Esophagus squamous epithelium (tissue), 5 donors: ENCODE measurements around the gene LTF. TPM values are rescaled to one million over a fixed set of nuclear protein-coding genes. Genes with fewer than 3 reads are reported as not detected.

Source experiments
- DNase-seq: peaks from one replicate; lab custom pipeline; 2025; lab: John Stamatoyannopoulos, UW
- H3K27ac ChIP-seq, 4 donors: fragments of 200-600 bp; sonication (generic); one replicate each; pipeline ENCODE4 v1.5.1; 2016 to 2019; ENCODE audit warnings: mild to moderate bottlenecking in 1 of 4
- H3K27me3 ChIP-seq, 4 donors: fragments of 200-600 bp; sonication (generic); 1 replicate in 3 of 4; 2 replicates in 1 of 4; pipeline versions ENCODE4 v1.5.1 to v1.6.0; 2017 to 2021; ENCODE audit warnings: antibody characterized with exemption in 1 of 4
- H3K36me3 ChIP-seq, 3 donors: fragments of 200-600 bp; sonication (generic); one replicate each; pipeline ENCODE4 v1.5.1; 2016 to 2019
- H3K4me1 ChIP-seq, 3 donors: fragments of 200-600 bp; sonication (generic); one replicate each; pipeline ENCODE4 v1.5.1; 2017 to 2019
- H3K4me3 ChIP-seq, 4 donors: fragments of 200-600 bp; sonication (generic); 1 replicate in 3 of 4; 2 replicates in 1 of 4; pipeline ENCODE4 v1.5.1; 2016 to 2019; ENCODE audit warnings: mild to moderate bottlenecking in 2 of 4, moderate library complexity in 1 of 4
- H3K9me3 ChIP-seq, 3 donors: fragments of 200-600 bp; sonication (generic); one replicate each; pipeline ENCODE4 v1.5.1; 2016 to 2019
- POLR2A ChIP-seq, 4 donors: fragments of 450-650 bp; IDR thresholded peaks; one replicate each; pipeline ENCODE4 v1.6.1; 2017; ENCODE audit warnings: antibody characterized with exemption in 4 of 4, mild to moderate bottlenecking in 4 of 4, moderate library complexity in 3 of 4
- WGBS, 2 donors: methylation state at CpG; one replicate each; pipeline ENCODE4 v1.1.5; 2018; 5-methylcytosine and 5-hydroxymethylcytosine counted together
- intact Hi-C: fragments of 100-400 bp; cut with DNase I; formaldehyde crosslinking; loops from one replicate; pipeline ENCODE4 v1.15.0; 2022
- total RNA-seq, 4 donors: library from RNA; depleted of rRNA; stranded (reverse); fragments of >200 nt; gene quantifications; one replicate each; pipeline ENCODE4 v1.1.0, GENCODE V29; 2016
- TF ChIP-seq, protein P1 (sequence below), 6 experiments: fragments of 450-650 bp in 4 of 6; fragments of 200-600 bp in 2 of 6; sonication (generic) in 2 of 6; IDR thresholded peaks; one replicate each; pipeline ENCODE4 v1.5.1; 2016 to 2019; ENCODE audit warnings: antibody characterized with exemption in 6 of 6, mild to moderate bottlenecking in 4 of 6, moderate library complexity in 4 of 6
- donor health status: DM: yes; HTN: yes; CAD: no.

The LTF gene
- total RNA-seq, 4 donors from 2014 or later, result 0.57 to 204 (median 2.6) TPM

GRCh38 chr3:46469680-46470357, 5.1 kb upstream of the LTF start:
- no peak for DNase-seq
- peaks cover 0 to 30% (median 0%) of the 10 kb centered on the region in 4 donors for H3K27me3 ChIP-seq
- TF ChIP-seq, protein P1, sequence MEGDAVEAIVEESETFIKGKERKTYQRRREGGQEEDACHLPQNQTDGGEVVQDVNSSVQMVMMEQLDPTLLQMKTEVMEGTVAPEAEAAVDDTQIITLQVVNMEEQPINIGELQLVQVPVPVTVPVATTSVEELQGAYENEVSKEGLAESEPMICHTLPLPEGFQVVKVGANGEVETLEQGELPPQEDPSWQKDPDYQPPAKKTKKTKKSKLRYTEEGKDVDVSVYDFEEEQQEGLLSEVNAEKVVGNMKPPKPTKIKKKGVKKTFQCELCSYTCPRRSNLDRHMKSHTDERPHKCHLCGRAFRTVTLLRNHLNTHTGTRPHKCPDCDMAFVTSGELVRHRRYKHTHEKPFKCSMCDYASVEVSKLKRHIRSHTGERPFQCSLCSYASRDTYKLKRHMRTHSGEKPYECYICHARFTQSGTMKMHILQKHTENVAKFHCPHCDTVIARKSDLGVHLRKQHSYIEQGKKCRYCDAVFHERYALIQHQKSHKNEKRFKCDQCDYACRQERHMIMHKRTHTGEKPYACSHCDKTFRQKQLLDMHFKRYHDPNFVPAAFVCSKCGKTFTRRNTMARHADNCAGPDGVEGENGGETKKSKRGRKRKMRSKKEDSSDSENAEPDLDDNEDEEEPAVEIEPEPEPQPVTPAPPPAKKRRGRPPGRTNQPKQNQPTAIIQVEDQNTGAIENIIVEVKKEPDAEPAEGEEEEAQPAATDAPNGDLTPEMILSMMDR (IDR thresholded peaks at IDR 0.05), result no peak
- no peak for TF ChIP-seq POLR2A (IDR thresholded peaks at IDR 0.05)
- peaks cover 0 to 5% (median 0%) of the 10 kb centered on the region in 3 donors for H3K9me3 ChIP-seq
- peaks cover 0 to 17% (median 0%) of the 10 kb centered on the region in 3 donors for H3K4me1 ChIP-seq
- 28 to 33% methylated on average over 2 to 3 of the region's 3 CpGs for WGBS, 2 donors
- intact Hi-C loops, result no loop called here
- H3K36me3 ChIP-seq, result no peaks in the 10 kb centered on the region
- no peak overlapping the region for H3K4me3 ChIP-seq
- no peak overlapping the region for H3K27ac ChIP-seq

GRCh38 chr3:46468753-46469600, 4.3 kb upstream of the LTF start:
- WGBS, 2 donors, result 65 to 81% methylated on average over 5 of the region's 6 CpGs
- no peak overlapping the region for H3K27ac ChIP-seq
- no peak for DNase-seq
- intact Hi-C loops, result no loop called here
- H3K9me3 ChIP-seq, result no peaks in the 10 kb centered on the region
- H3K4me3 ChIP-seq, result no peak overlapping the region
- H3K36me3 ChIP-seq, result no peaks in the 10 kb centered on the region
- TF ChIP-seq POLR2A (IDR thresholded peaks at IDR 0.05), result no peak
- TF ChIP-seq, protein P1 (IDR thresholded peaks at IDR 0.05), result no peak
- peaks cover 0 to 25% (median 4%) of the 10 kb centered on the region in 3 donors for H3K4me1 ChIP-seq
- H3K27me3 ChIP-seq, result peaks cover 0 to 39% (median 2%) of the 10 kb centered on the region in 4 donors

DNA sequence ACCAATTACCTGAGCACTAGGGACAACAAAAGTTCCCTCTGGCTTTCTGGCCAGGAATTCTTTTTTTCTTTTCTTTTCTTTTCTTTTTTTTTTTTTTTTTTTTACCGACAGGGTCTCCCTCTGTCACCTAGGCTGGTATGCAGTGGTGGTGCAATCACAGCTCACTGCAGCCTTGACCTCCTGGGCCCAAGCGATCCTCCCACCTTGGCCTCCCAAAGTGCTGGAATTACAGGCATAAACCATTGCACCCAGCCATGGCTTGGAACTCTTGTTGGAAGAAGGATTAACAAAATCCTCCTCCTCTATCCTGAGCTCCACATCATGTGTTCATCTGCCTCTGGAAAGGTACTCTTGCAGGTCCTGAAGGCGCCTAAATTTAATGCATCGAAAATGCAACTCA, 2.9 kb upstream of the LTF start:
- Histone ChIP-seq H3K4me1 (peaks cover 0 to 32% (median 4%) of the 10 kb centered on the region in 3 donors), H3K9me3 (no peaks in the 10 kb centered on the region), H3K4me3 (no peak overlapping the region), H3K36me3 (no peaks in the 10 kb centered on the region), H3K27me3 (peaks cover 0 to 48% (median 2%) of the 10 kb centered on the region in 4 donors), H3K27ac (no peak overlapping the region)
- TF ChIP-seq, protein P1 (IDR thresholded peaks at IDR 0.05), result no peak
- TF ChIP-seq POLR2A (IDR thresholded peaks at IDR 0.05), result no peak
- 88 to 95% methylated on average over 4 of the region's 4 CpGs for WGBS, 2 donors
- DNase-seq, result no peak
- intact Hi-C loops, result no loop called here

DNA sequence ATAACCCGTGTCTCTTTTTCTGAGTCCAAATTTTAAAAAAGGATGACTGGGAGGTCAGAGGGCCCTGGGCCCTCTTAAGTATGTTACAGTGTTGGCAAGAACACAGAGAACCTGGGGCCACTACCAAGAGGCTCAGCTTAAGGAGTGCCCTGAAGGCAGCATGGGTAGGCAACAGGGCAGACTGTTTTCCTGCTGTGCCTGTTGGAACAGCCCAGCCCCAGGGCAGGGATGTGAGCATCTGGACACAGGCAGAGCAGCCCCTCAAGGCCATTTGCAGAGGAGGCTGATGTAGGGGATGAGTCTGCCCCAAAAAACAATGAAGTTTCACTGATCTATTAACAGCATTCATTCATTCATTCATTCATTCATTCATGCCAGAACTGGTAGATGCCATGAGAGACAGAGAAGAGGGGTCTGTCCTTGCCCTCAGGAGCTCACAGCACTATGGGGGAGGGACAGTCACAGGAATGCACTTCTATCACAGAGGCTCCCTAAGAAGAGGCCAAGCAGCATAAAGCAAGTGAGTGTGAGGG, 2.2 kb upstream of the LTF start:
- Histone ChIP-seq H3K27me3 (peaks cover 0 to 49% (median 2%) of the 10 kb centered on the region in 4 donors), H3K9me3 (no peaks in the 10 kb centered on the region), H3K4me3 (no peak overlapping the region), H3K27ac (no peak overlapping the region), H3K36me3 (no peaks in the 10 kb centered on the region), H3K4me1 (peaks cover 0 to 32% (median 4%) of the 10 kb centered on the region in 3 donors)
- TF ChIP-seq POLR2A (IDR thresholded peaks at IDR 0.05), result no peak
- TF ChIP-seq, protein P1 (IDR thresholded peaks at IDR 0.05), result no peak
- intact Hi-C loops, result no loop called here
- no peak for DNase-seq
- 41 to 53% methylated on average over 1 of the region's 1 CpG for WGBS, 2 donors
